Measurements from ENCODE around the gene SFXN2.

DNA sequence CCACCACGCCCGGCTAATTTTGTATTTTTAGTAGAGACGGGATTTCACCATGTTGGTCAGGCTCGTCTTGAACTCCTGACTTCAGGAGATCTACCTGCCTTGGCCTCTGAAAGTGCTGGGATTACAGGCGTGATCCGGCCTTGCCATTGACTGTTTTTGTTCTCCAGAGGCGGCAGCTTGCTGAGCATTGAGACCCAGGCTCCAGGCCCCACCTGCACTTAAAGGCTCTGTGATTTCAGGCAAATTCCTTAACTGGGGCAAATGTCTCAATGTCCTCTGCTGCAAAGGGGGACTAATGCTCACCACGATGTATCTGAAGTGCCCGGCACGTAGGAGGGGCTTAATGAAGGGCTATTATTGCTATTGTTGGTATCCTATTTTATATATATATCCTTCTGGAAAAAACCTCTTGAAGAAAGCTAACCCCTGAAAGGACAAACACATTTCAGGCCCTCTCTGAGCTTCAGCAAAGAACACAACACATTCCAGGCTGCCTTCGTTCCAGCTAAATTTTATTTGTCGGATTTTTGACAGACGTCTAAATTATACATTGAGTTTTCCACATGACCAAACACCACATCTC, 41.1 kb upstream of the SFXN2 start:
- TF ChIP-seq, protein P1, sequence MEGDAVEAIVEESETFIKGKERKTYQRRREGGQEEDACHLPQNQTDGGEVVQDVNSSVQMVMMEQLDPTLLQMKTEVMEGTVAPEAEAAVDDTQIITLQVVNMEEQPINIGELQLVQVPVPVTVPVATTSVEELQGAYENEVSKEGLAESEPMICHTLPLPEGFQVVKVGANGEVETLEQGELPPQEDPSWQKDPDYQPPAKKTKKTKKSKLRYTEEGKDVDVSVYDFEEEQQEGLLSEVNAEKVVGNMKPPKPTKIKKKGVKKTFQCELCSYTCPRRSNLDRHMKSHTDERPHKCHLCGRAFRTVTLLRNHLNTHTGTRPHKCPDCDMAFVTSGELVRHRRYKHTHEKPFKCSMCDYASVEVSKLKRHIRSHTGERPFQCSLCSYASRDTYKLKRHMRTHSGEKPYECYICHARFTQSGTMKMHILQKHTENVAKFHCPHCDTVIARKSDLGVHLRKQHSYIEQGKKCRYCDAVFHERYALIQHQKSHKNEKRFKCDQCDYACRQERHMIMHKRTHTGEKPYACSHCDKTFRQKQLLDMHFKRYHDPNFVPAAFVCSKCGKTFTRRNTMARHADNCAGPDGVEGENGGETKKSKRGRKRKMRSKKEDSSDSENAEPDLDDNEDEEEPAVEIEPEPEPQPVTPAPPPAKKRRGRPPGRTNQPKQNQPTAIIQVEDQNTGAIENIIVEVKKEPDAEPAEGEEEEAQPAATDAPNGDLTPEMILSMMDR (conservative IDR thresholded peaks at IDR 0.05), result no peak
- TF ChIP-seq EZH2 (IDR thresholded peaks at IDR 0.05; ENCODE audit: low read depth), result no peak

Measured in PC-9 (cell line).